ENCODE measurements around the gene PLEKHA4.

The PLEKHA4 gene

DNA sequence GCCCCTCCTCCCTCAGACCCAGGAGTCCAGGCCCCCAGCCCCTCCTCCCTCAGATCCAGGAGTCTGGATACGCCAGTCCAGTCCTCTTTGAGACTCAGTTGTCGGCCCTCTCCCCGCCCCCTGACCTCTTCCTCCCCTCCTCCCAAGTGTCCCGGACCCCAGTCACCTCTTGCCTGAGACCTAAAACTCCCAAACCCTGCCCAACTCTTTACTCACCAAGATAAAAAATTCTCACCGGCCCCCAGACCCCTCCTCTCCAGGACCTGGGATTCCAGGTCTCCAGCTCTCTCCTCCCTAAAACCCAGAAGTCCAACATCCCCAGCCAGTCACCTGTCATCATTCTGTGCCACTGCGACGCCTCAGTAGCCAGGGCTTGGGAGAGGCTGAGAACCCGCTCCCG lies 30.7 kb downstream of the PLEKHA4 start:
- TF ChIP-seq, protein P1, sequence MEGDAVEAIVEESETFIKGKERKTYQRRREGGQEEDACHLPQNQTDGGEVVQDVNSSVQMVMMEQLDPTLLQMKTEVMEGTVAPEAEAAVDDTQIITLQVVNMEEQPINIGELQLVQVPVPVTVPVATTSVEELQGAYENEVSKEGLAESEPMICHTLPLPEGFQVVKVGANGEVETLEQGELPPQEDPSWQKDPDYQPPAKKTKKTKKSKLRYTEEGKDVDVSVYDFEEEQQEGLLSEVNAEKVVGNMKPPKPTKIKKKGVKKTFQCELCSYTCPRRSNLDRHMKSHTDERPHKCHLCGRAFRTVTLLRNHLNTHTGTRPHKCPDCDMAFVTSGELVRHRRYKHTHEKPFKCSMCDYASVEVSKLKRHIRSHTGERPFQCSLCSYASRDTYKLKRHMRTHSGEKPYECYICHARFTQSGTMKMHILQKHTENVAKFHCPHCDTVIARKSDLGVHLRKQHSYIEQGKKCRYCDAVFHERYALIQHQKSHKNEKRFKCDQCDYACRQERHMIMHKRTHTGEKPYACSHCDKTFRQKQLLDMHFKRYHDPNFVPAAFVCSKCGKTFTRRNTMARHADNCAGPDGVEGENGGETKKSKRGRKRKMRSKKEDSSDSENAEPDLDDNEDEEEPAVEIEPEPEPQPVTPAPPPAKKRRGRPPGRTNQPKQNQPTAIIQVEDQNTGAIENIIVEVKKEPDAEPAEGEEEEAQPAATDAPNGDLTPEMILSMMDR (IDR thresholded peaks at IDR 0.05) = no peak

- TF ChIP-seq, protein P1 (IDR thresholded peaks at IDR 0.05) = no peak
Observed at GRCh38 chr19:48837051-48837524, 31.3 kb downstream of the PLEKHA4 start.

DNA sequence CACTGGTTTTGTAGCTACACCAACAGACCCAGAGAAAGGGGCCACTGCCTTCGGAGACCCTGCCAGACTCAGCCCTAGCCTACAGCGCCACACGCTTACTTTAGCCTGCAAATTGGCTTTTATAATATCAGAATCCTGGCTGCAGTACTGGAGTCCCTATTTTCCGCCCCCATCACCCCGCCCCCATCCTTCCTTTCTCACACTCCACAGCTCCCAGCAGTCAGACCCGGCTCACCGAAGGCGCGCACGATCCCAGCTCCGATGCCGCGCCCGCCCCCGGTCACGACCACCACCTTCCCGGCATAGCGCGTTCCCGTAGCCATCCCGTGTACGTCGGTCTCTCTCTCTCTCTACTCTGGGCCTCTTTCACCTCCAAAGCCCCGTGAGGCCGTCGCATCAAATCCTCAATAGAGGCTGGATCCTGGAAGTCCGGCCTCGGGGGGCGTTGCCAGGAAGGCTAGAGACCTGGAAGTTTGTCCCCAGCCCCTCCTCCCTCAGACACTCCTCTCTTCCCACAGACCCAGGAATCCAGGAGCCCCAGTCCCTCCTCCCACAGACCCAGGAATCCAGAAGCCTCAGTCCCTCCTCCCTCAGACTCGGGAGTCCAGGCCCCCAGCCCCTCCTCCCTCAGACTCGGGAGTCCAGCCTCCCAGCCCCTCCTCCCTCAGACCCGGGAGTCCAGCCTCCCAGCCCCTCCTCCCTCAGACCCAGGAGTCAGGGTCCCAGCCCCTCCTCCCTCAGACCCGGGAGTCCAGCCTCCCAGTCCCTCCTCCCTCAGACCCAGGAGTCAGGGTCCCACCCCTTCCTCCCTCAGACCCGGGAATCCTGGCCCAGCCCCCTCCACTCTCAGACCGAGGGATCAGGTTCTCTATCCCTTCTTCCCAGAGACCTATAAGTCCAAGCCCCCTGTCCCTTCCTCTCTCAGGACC lies 32.1 kb downstream of the PLEKHA4 start, which contains the start of gene HSD17B14:
HSD17B14 (minus strand) TSS at position 403 of the 929 bp plus-strand sequence; CDS start at position 323, 80 bp downstream.
- TF ChIP-seq, protein P1 (IDR thresholded peaks at IDR 0.05) = peak; percentile 0; the same call in 1 of the 2 replicates

GRCh38 chr19:48835734-48836088 lies 32.7 kb downstream of the PLEKHA4 start:
- TF ChIP-seq, protein P1 (IDR thresholded peaks at IDR 0.05) = peak; percentile 60

GRCh38 chr19:48833977-48834376 lies 34.4 kb downstream of the PLEKHA4 start:
- TF ChIP-seq, protein P1 (IDR thresholded peaks at IDR 0.05) = no peak

DNA sequence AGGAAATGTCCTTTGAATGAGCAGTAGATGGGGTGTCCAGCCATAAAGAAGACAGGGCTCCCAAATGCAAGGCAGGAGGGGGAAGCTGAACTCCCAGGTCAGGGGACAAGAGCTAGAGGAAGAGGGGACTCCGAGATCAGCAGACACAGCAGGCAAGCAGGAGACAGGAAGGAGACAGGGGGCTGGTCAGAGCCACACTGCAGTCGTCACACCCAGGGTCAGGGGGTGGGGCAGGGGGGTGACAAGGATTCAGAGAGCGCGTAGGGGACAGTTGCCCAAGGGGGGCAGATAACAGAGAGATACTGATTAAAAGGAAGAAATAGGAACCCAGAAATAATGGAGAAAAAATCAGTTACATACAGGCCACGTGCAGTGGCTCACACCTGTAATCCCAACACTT lies 35.4 kb downstream of the PLEKHA4 start:
- TF ChIP-seq, protein P1 (IDR thresholded peaks at IDR 0.05) = no peak

GRCh38 chr19:48830965-48831364 lies 37.5 kb downstream of the PLEKHA4 start:
- TF ChIP-seq, protein P1 (IDR thresholded peaks at IDR 0.05) = no peak

Measured in LNCAP (cell line).